Ascending aorta (tissue), 2 donors: ENCODE measurements around the gene SLC6A3. TPM values are rescaled to one million over a fixed set of nuclear protein-coding genes. Genes with fewer than 3 reads are reported as not detected.

Experiments used
- DNase-seq, 2 donors: peaks; one replicate each; pipeline ENCODE4 v3.0.0-alpha.2; 2019; ENCODE audit warnings: low spot score in 2 of 2
- H3K27ac ChIP-seq, 2 donors: fragments of 200-600 bp; sonication (generic); one replicate each; pipeline ENCODE4 v1.5.1; 2016 to 2017; ENCODE audit warnings: mild to moderate bottlenecking in 1 of 2
- H3K27me3 ChIP-seq: fragments of 200-600 bp; sonication (generic); one replicate; pipeline ENCODE4 v1.5.1; 2017
- H3K36me3 ChIP-seq, 2 donors: fragments of 200-600 bp; sonication (generic); one replicate each; pipeline ENCODE4 v1.5.1; 2016
- H3K4me1 ChIP-seq, 2 donors: fragments of 200-600 bp; sonication (generic); one replicate each; pipeline ENCODE4 v1.5.1; 2016 to 2017; ENCODE audit warnings: mild to moderate bottlenecking in 1 of 2
- H3K4me3 ChIP-seq, 2 donors: fragments of 200-600 bp; sonication (generic); one replicate each; pipeline ENCODE4 v1.5.1; 2016 to 2017; ENCODE audit warnings: mild to moderate bottlenecking in 1 of 2
- H3K9me3 ChIP-seq, 2 donors: fragments of 200-600 bp; sonication (generic); one replicate each; pipeline ENCODE4 v1.5.1; 2016
- CTCF ChIP-seq, 3 experiments: fragments of 200-600 bp in 2 of 3; fragments of 450-650 bp in 1 of 3; sonication (generic) in 2 of 3; IDR thresholded peaks; one replicate each; pipeline ENCODE4 v1.5.1; 2016 to 2019; ENCODE audit warnings: antibody characterized with exemption in 3 of 3, mild to moderate bottlenecking in 1 of 3, moderate library complexity in 1 of 3
- intact Hi-C: fragments of 100-400 bp; cut with DNase I; formaldehyde crosslinking; loops from one replicate; pipeline ENCODE4 v1.15.1; 2023
- total RNA-seq: library from RNA; depleted of rRNA; stranded (reverse); fragments of >200 nt; gene quantifications from one replicate; pipeline ENCODE4 v1.1.0, GENCODE V29; 2016

The SLC6A3 gene
- total RNA-seq, 1 donor from 2014 or later = not detected

GRCh38 chr5:1405539-1406530, 39.4 kb downstream of the SLC6A3 start:
- peak in 1 of 2 donors; percentile 56 for DNase-seq
- Histone ChIP-seq H3K4me3 (no peak overlapping the region), H3K27ac (no peak overlapping the region), H3K9me3 (no peaks in the 10 kb centered on the region), H3K36me3 (no peaks in the 10 kb centered on the region), H3K4me1 (no peaks in the 10 kb centered on the region), H3K27me3 (no peaks in the 10 kb centered on the region)
- intact Hi-C loops = no loop called here
- no peak for TF ChIP-seq CTCF (IDR thresholded peaks at IDR 0.05)

GRCh38 chr5:1405121-1405520, 40.1 kb downstream of the SLC6A3 start:
- H3K36me3 ChIP-seq = no peaks in the 10 kb centered on the region
- TF ChIP-seq CTCF (IDR thresholded peaks at IDR 0.05) = no peak
- no peaks in the 10 kb centered on the region for H3K9me3 ChIP-seq
- peak in 1 of 2 donors; percentile 39 for DNase-seq
- no peak overlapping the region for H3K4me3 ChIP-seq
- intact Hi-C loops = no loop called here
- H3K4me1 ChIP-seq = no peaks in the 10 kb centered on the region
- H3K27me3 ChIP-seq = no peaks in the 10 kb centered on the region
- H3K27ac ChIP-seq = no peak overlapping the region

- DNase-seq = no peak
- no peak overlapping the region for H3K27ac ChIP-seq
- no peaks in the 10 kb centered on the region for H3K36me3 ChIP-seq
- intact Hi-C loops = no loop called here
- H3K4me1 ChIP-seq = no peaks in the 10 kb centered on the region
- no peaks in the 10 kb centered on the region for H3K27me3 ChIP-seq
- H3K9me3 ChIP-seq = peaks cover 0 to 5% of the 10 kb centered on the region in 2 donors
- no peak overlapping the region for H3K4me3 ChIP-seq
- no peak for TF ChIP-seq CTCF (IDR thresholded peaks at IDR 0.05)
Observed at GRCh38 chr5:1404062-1404461, 41.2 kb downstream of the SLC6A3 start.

- no peaks in the 10 kb centered on the region for H3K27me3 ChIP-seq
- no peaks in the 10 kb centered on the region for H3K4me1 ChIP-seq
- intact Hi-C loops = no loop called here
- no peak for TF ChIP-seq CTCF (IDR thresholded peaks at IDR 0.05)
- H3K9me3 ChIP-seq = peaks cover 0 to 5% of the 10 kb centered on the region in 2 donors
- no peak for DNase-seq
- no peak overlapping the region for H3K4me3 ChIP-seq
- no peak overlapping the region for H3K27ac ChIP-seq
- H3K36me3 ChIP-seq = no peaks in the 10 kb centered on the region
Observed at GRCh38 chr5:1402611-1403255, 42.5 kb downstream of the SLC6A3 start.

GRCh38 chr5:1401536-1402138, 43.6 kb downstream of the SLC6A3 start:
- Histone ChIP-seq H3K9me3 (peaks cover 0 to 5% of the 10 kb centered on the region in 2 donors), H3K4me3 (no peak overlapping the region), H3K27ac (no peak overlapping the region), H3K4me1 (no peaks in the 10 kb centered on the region), H3K36me3 (no peaks in the 10 kb centered on the region), H3K27me3 (no peaks in the 10 kb centered on the region)
- intact Hi-C loops = no loop called here
- DNase-seq = no peak
- TF ChIP-seq CTCF (IDR thresholded peaks at IDR 0.05) = no peak
